Measurements from ENCODE around the gene MEGF10. TPM values are rescaled to one million over a fixed set of nuclear protein-coding genes. Genes with fewer than 3 reads are reported as not detected.

Gene MEGF10
- total RNA-seq, 1 experiment from 2014 or later: not detected

- DNase-seq: no peak
- TF ChIP-seq CTCF (conservative IDR thresholded peaks at IDR 0.05) (no peak), EZH2 (IDR thresholded peaks at IDR 0.05; ENCODE audit: low read depth) (no peak)
- H3F3A ChIP-seq (ENCODE audit: insufficient read depth, low read depth): no peaks in the 10 kb centered on the region
- H4K20me1 ChIP-seq (ENCODE audit: insufficient read depth): no peaks in the 10 kb centered on the region
- no peaks in the 10 kb centered on the region for H3K79me2 ChIP-seq (ENCODE audit: low read depth)
- H3K9me2 ChIP-seq (ENCODE audit: insufficient read depth): no peaks in the 10 kb centered on the region; the same call in 1 of the 2 replicates
- H3K4me1 ChIP-seq (replicated peaks; ENCODE audit: insufficient read depth): 0 out of 2 replicates have a peak, but pooled peaks cover 3% of the 10 kb centered on the region
- no peaks in the 10 kb centered on the region for H3K36me3 ChIP-seq (ENCODE audit: low read depth)
- no peak overlapping the region for H3K27ac ChIP-seq
- H3K4me3 ChIP-seq: no peak overlapping the region
- no peak overlapping the region for H2AFZ ChIP-seq
- H3K27me3 ChIP-seq (ENCODE audit: insufficient read depth, low read depth): no peaks in the 10 kb centered on the region
- H3K4me2 ChIP-seq: no peak overlapping the region
- BruUV-seq (replicated peaks): no TSS peak
- no peaks in the 10 kb centered on the region for H3K9me3 ChIP-seq (ENCODE audit: insufficient read depth, low read depth)
- ChIA-PET POLR2A (ENCODE audit: unreplicated experiment) (no interaction called here), CTCF (no interaction called here)
- intact Hi-C loops (cut with micrococcal nuclease; ENCODE audit: unreplicated experiment): loop anchor here (5.0 to 10.0 kb wide), 3 partner anchors 183 to 634 kb away; no protein-coding TSS in a partner anchor
Measured at GRCh38 chr5:127311349-127311748, 20.8 kb downstream of the MEGF10 start.

GRCh38 chr5:127311781-127312525, 21.4 kb downstream of the MEGF10 start:
- Histone ChIP-seq H4K20me1 (ENCODE audit: insufficient read depth) (no peaks in the 10 kb centered on the region), H3K9me3 (ENCODE audit: insufficient read depth, low read depth) (no peaks in the 10 kb centered on the region), H3K27ac (no peak overlapping the region), H3K9me2 (ENCODE audit: insufficient read depth) (no peaks in the 10 kb centered on the region; the same call in 1 of the 2 replicates), H3K36me3 (ENCODE audit: low read depth) (no peaks in the 10 kb centered on the region), H3K4me1 (replicated peaks; ENCODE audit: insufficient read depth) (0 out of 2 replicates have a peak, but pooled peaks cover 3% of the 10 kb centered on the region), H3K79me2 (ENCODE audit: low read depth) (no peaks in the 10 kb centered on the region), H3K27me3 (ENCODE audit: insufficient read depth, low read depth) (no peaks in the 10 kb centered on the region), H3F3A (ENCODE audit: insufficient read depth, low read depth) (no peaks in the 10 kb centered on the region), H3K4me3 (no peak overlapping the region), H3K4me2 (no peak overlapping the region), H2AFZ (no peak overlapping the region)
- CTCF ChIA-PET: no interaction called here
- intact Hi-C loops (cut with micrococcal nuclease; ENCODE audit: unreplicated experiment): loop anchor here (5.0 to 10.0 kb wide), 3 partner anchors 183 to 635 kb away; no protein-coding TSS in a partner anchor
- POLR2A ChIA-PET (ENCODE audit: unreplicated experiment): no interaction called here
- BruUV-seq (replicated peaks): no TSS peak
- TF ChIP-seq CTCF (conservative IDR thresholded peaks at IDR 0.05): no peak
- TF ChIP-seq EZH2 (IDR thresholded peaks at IDR 0.05; ENCODE audit: low read depth): no peak
- no peak for DNase-seq

GRCh38 chr5:127313379-127313778, 22.8 kb downstream of the MEGF10 start:
- no peak overlapping the region for H3K27ac ChIP-seq
- H3K4me2 ChIP-seq: peak overlapping the region; percentile 48; the same call in 1 of the 2 replicates
- H3K4me1 ChIP-seq (replicated peaks; ENCODE audit: insufficient read depth): 0 out of 2 replicates have a peak, but pooled peaks cover 3% of the 10 kb centered on the region
- no peaks in the 10 kb centered on the region for H3K27me3 ChIP-seq (ENCODE audit: insufficient read depth, low read depth)
- no peaks in the 10 kb centered on the region for H3F3A ChIP-seq (ENCODE audit: insufficient read depth, low read depth)
- ChIA-PET CTCF (no interaction called here), POLR2A (ENCODE audit: unreplicated experiment) (no interaction called here)
- no peak overlapping the region for H3K4me3 ChIP-seq
- no peaks in the 10 kb centered on the region; the same call in 1 of the 2 replicates for H3K9me2 ChIP-seq (ENCODE audit: insufficient read depth)
- DNase-seq: no peak
- 0 out of 2 replicates have a peak overlapping the region, but pooled peaks have one; percentile 23 for H2AFZ ChIP-seq
- H4K20me1 ChIP-seq (ENCODE audit: insufficient read depth): no peaks in the 10 kb centered on the region
- H3K36me3 ChIP-seq (ENCODE audit: low read depth): no peaks in the 10 kb centered on the region
- H3K9me3 ChIP-seq (ENCODE audit: insufficient read depth, low read depth): no peaks in the 10 kb centered on the region
- TF ChIP-seq CTCF (conservative IDR thresholded peaks at IDR 0.05) (no peak), EZH2 (IDR thresholded peaks at IDR 0.05; ENCODE audit: low read depth) (no peak)
- no peaks in the 10 kb centered on the region for H3K79me2 ChIP-seq (ENCODE audit: low read depth)
- no TSS peak for BruUV-seq (replicated peaks)
- intact Hi-C loops (cut with micrococcal nuclease; ENCODE audit: unreplicated experiment): loop anchor here (5.0 to 10.0 kb wide), 3 partner anchors 181 to 636 kb away; no protein-coding TSS in a partner anchor

Measured in PC-9 (cell line).